ENCODE measurements around the gene RTF2. TPM values are rescaled to one million over a fixed set of nuclear protein-coding genes. Genes with fewer than 3 reads are reported as not detected.

Gene RTF2
- total and polyA plus RNA-seq, 2 donors from 2014 or later: 75.1 to 112 TPM

GRCh38 chr20:56420940-56421688 is 47.3 kb upstream of the RTF2 start:
- Histone ChIP-seq H3K9ac (ENCODE audit: low read length in 3 of 3) (no peak overlapping the region), H3K27me3 (ENCODE audit: control insufficient read depth, insufficient read depth, low read length) (no peaks in the 10 kb centered on the region), H3K9me3 (ENCODE audit: control insufficient read depth in 2 of 3, insufficient read depth in 1 of 3, low read length in 3 of 3) (no peaks in the 10 kb centered on the region), H3K4me1 (ENCODE audit: control insufficient read depth in 2 of 3, insufficient read depth in 2 of 3, low read depth in 1 of 3, low read length in 3 of 3) (no peaks in the 10 kb centered on the region), H3K27ac (ENCODE audit: low read depth in 2 of 2, low read length in 2 of 2) (no peak overlapping the region), H3K36me3 (ENCODE audit: control insufficient read depth in 2 of 3, insufficient read depth in 3 of 3, low read length in 3 of 3) (no peaks in the 10 kb centered on the region), H3K4me3 (ENCODE audit: low read length in 3 of 3) (no peak overlapping the region)
- FAIRE-seq (no peak), DNase-seq (no peak)
- no peak for TF ChIP-seq CTCF (IDR thresholded peaks at IDR 0.05; ENCODE audit: borderline replicate concordance, extremely low read depth, insufficient read depth)
- intact Hi-C loops (cut with DNase I): no loop called here

GRCh38 chr20:56422076-56422823 is 46.2 kb upstream of the RTF2 start:
- intact Hi-C loops (cut with DNase I): no loop called here
- Histone ChIP-seq H3K9ac (ENCODE audit: low read length in 3 of 3) (no peak overlapping the region), H3K4me3 (ENCODE audit: low read length in 3 of 3) (no peak overlapping the region), H3K36me3 (ENCODE audit: control insufficient read depth in 2 of 3, insufficient read depth in 3 of 3, low read length in 3 of 3) (no peaks in the 10 kb centered on the region), H3K27ac (ENCODE audit: low read depth in 2 of 2, low read length in 2 of 2) (no peak overlapping the region), H3K9me3 (ENCODE audit: control insufficient read depth in 2 of 3, insufficient read depth in 1 of 3, low read length in 3 of 3) (no peaks in the 10 kb centered on the region), H3K27me3 (ENCODE audit: control insufficient read depth, insufficient read depth, low read length) (no peaks in the 10 kb centered on the region), H3K4me1 (ENCODE audit: control insufficient read depth in 2 of 3, insufficient read depth in 2 of 3, low read depth in 1 of 3, low read length in 3 of 3) (no peaks in the 10 kb centered on the region)
- DNase-seq: no peak
- no peak for FAIRE-seq
- no peak for TF ChIP-seq CTCF (IDR thresholded peaks at IDR 0.05; ENCODE audit: borderline replicate concordance, extremely low read depth, insufficient read depth)

- H3K4me1 ChIP-seq (ENCODE audit: control insufficient read depth in 2 of 3, insufficient read depth in 2 of 3, low read depth in 1 of 3, low read length in 3 of 3): no peaks in the 10 kb centered on the region
- FAIRE-seq (no peak), DNase-seq (no peak)
- H3K9ac ChIP-seq (ENCODE audit: low read length in 3 of 3): no peak overlapping the region
- H3K9me3 ChIP-seq (ENCODE audit: control insufficient read depth in 2 of 3, insufficient read depth in 1 of 3, low read length in 3 of 3): no peaks in the 10 kb centered on the region
- no peak overlapping the region for H3K4me3 ChIP-seq (ENCODE audit: low read length in 3 of 3)
- no peak overlapping the region for H3K27ac ChIP-seq (ENCODE audit: low read depth in 2 of 2, low read length in 2 of 2)
- intact Hi-C loops (cut with DNase I): no loop called here
- no peaks in the 10 kb centered on the region for H3K27me3 ChIP-seq (ENCODE audit: control insufficient read depth, insufficient read depth, low read length)
- H3K36me3 ChIP-seq (ENCODE audit: control insufficient read depth in 2 of 3, insufficient read depth in 3 of 3, low read length in 3 of 3): no peaks in the 10 kb centered on the region
- TF ChIP-seq CTCF (IDR thresholded peaks at IDR 0.05; ENCODE audit: borderline replicate concordance, extremely low read depth, insufficient read depth): no peak
These were observed 45.6 kb upstream of the RTF2 start for GRCh38 chr20:56422824-56423189.

All from kidney (tissue), 14 donors.